ENCODE data around the gene SCART1.
"Not testable (repeated sequence)": the region's sequence is repeated elsewhere in the genome, so short reads cannot be mapped to it uniquely, and the experiment has no call there.

Gene SCART1

GRCh38 chr10:133474027-133474426 lies 20.3 kb downstream of the SCART1 start:
- no peak for DNase-seq (ENCODE audit: low read depth)

- DNase-seq (ENCODE audit: low read depth), result no peak
These were observed 21.1 kb downstream of the SCART1 start for GRCh38 chr10:133474665-133475424.

GRCh38 chr10:133475425-133475734 lies 21.6 kb downstream of the SCART1 start:
- DNase-seq (ENCODE audit: low read depth), result no peak

GRCh38 chr10:133475821-133476640 lies 22.3 kb downstream of the SCART1 start:
- DNase-seq (ENCODE audit: low read depth), result no peak

DNA sequence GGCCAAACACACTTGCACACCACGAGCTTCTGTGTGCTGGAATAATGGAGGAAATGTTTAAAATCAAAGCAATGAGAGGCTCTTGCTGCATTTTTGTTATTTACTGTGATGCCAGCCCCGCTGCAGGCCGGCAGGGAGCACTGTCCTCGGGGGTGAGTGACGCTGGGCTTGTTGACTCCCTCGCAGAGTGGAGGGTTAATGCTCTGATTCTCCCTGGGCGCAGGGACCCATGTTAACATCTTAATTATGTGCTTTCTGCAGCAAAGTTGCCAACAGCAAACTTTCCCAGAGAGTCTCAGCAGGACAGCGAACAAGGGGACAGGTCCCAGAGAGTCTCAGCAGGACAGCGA lies 22.9 kb downstream of the SCART1 start:
- no peak for DNase-seq (ENCODE audit: low read depth)

DNA sequence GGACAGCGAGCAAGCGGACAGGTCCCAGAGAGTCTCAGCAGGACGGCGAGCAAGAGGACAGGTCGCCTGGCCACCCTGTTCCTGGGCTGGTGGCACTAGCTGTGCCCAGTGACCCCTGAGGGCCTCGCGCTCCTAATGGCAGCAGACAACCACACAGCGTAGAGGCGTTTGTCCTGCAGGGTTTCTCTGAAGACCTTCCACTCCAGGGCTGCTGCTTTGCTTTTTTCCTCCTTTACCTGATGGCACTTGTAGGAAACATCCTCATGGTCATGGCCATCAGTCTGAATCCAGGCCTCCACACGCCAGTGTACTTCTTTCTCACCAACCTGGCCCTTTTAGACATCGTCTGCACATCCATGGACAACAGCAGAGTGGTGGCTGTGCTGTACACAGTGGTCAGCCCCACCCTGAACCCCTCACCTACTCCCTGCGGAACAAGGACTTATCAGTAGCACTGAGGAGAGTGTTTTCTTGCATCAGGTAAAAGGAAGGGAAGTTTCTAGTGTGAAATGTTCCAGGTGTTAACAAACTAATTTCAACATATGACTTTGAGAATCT lies 27.4 kb downstream of the SCART1 start:
- DNase-seq (ENCODE audit: low read depth), result no peak

- DNase-seq (ENCODE audit: low read depth), result no peak
These were observed 27.9 kb downstream of the SCART1 start for GRCh38 chr10:133481657-133482056.

- DNase-seq (ENCODE audit: low read depth), result no peak
These were observed 31.1 kb downstream of the SCART1 start for GRCh38 chr10:133484818-133485217.

DNA sequence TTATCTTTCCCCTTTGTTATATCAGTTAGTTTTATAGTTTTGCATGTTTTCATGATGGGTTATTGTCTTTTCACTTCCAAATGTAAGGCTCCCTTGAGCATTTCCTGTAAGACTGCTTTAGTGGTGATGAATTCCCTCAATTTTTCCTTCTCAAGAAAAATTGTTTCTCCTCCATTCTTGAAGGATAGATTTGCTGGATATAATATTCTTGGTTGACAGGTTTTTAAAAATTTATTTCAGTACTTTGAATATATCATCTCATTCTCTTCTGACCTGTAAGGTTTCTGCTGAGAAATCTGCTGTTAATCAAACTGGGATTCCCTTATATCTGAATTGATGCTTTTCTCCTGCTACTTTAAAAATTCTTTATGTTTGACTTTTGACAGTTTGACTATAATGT lies 33.3 kb downstream of the SCART1 start:
- no peak for DNase-seq (ENCODE audit: low read depth)

GRCh38 chr10:133488354-133488753 lies 34.6 kb downstream of the SCART1 start:
- no peak for DNase-seq (ENCODE audit: low read depth)

DNA sequence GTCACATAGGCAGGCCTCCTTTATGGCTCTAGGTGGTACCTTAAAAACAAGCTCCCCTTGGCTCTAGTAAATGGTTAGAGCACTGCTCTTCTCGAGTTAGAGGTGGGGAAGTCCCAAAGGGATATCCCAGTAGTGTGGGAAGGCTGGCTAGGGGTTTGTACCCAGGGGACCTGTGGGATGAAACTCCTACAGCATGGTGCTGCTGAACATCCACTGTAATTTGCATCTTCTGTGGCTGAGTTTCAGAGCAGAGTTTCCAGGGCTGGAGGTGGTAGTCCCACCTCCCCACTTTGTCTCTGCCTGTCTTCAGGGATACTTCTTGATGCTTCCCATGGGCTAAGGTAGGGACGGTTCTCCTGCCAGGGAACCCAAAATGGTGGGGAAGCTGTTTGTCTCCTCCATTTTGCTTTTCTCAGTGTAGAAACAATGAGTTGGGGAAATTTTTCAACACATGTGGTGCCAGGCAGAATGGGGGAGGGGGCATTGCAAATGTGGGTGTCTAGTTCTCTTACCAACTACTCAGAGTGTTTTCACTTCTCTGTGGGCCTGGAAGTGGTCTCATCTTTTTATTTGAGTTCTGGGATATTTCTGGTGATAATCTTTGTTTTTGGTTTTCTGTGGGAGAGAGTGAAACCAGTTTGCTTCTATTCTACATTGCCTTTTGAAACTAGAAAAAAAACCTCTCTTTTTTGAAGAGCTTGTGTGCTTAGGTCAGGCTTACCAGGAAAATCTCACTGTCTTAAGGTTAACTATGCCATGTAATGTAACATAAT lies 36.3 kb downstream of the SCART1 start:
- no peak for DNase-seq (ENCODE audit: low read depth)

GRCh38 chr10:133493562-133493961 lies 39.8 kb downstream of the SCART1 start:
- not testable (repeated sequence) for DNase-seq (ENCODE audit: low read depth)

- DNase-seq (ENCODE audit: low read depth), result not testable (repeated sequence)
These were observed 43.6 kb downstream of the SCART1 start for GRCh38 chr10:133497363-133497762.

DNA sequence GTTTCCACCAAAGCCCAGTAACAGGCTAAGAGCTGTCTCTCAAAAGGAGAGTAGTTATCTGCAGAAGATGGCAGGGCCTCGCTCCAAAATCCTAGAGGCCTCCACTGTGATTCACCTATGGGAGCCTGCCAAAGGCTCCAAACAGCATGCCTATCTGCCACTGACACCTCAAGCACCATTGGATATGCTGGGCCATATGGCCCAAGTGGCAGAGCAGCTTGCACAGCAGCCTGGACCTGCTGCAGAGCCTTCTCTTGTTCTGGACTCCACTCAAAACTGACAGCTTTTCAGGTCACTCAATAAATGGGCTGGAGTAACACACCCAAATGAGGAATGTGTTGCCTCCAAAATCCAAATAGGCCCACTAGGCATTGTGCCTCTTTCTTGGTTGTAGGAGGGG lies 45.4 kb downstream of the SCART1 start:
- not testable (repeated sequence) for DNase-seq (ENCODE audit: low read depth)

DNA sequence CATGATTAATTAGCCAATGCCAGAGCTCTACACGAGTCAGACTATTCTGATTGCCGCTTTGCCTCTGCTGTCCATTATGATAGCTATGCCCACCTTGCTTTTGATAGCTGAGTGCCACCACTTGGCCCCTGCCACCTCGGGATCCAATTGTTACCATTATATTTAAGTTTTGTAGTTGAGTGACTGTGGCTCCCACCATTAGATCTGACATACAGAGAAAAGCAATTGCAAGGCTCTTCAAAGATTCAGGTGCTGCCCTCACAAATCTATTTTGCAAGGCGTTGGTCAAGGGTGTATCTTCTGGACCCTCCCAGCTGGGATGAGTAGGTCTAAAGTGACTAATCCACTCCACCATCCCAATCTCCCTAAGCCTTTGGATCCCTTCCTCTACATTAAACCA lies 47.2 kb downstream of the SCART1 start:
- DNase-seq (ENCODE audit: low read depth), result not testable (repeated sequence)

DNA sequence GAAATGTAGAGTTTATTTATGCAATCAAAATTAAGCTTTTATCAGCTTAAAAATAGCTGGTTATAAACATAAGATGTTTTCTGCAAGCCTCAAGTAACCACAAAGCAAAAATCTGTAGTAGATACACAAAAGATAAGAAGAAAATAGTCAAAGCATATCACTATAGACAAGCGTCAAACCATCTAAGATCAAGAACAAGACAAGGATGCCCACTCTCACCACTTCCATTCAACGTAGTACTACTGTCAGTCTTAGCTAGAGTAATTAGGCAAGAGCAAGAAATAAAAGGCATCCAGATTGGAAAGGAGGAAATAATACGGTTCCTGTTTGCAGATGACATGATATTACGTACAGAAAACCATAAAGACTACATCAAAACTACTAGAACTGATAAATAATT lies 56.0 kb downstream of the SCART1 start:
- DNase-seq (ENCODE audit: low read depth), result no peak

GRCh38 chr10:133511408-133511807 lies 57.7 kb downstream of the SCART1 start:
- DNase-seq (ENCODE audit: low read depth), result no peak

- no peak for DNase-seq (ENCODE audit: low read depth)
These were observed 58.3 kb downstream of the SCART1 start for GRCh38 chr10:133511907-133512528.

- no peak for DNase-seq (ENCODE audit: low read depth)
These were observed 61.7 kb downstream of the SCART1 start for GRCh38 chr10:133515471-133515870.

- no peak for DNase-seq (ENCODE audit: low read depth)
These were observed 62.3 kb downstream of the SCART1 start for GRCh38 chr10:133516057-133516456.

- not testable (repeated sequence) for DNase-seq (ENCODE audit: low read depth)
These were observed 64.8 kb downstream of the SCART1 start for GRCh38 chr10:133518517-133518916.
